GM12892 (cell line): ENCODE results near the gene UST.
"Not testable (repeated sequence)": the region's sequence is repeated elsewhere in the genome, so short reads cannot be mapped to it uniquely, and the experiment has no call there.

Source experiments
- DNase-seq: peaks from one replicate; pipeline ENCODE4 v3.0.0; 2011; ENCODE audit not compliant: insufficient read length
- FAIRE-seq: peaks from 2 replicates; lab custom pipeline; 2011; peaks lifted over from hg19 to GRCh38; lab: Jason Lieb, UNC
- POLR2A ChIP-seq: IDR thresholded peaks from 2 replicates; pipeline ENCODE4 v1.6.1; 2011; ENCODE audit warnings: low read depth, low read length, control low read depth
- POLR2AphosphoS5 ChIP-seq: IDR thresholded peaks from 2 replicates; pipeline ENCODE4 v1.6.1; 2011; ENCODE audit warnings: low read depth, low read length, control low read depth
- TAF1 ChIP-seq: IDR thresholded peaks from 2 replicates; pipeline ENCODE4 v1.6.1; 2011; ENCODE audit warnings: low read depth, mild to moderate bottlenecking, control low read depth, low read length, borderline replicate concordance

UST gene

GRCh38 chr6:148850964-148851363 is 104.1 kb downstream of the UST start:
- TF ChIP-seq POLR2A (no peak), TAF1 (no peak), POLR2AphosphoS5 (no peak)
- no peak for FAIRE-seq
- DNase-seq = no peak

DNA sequence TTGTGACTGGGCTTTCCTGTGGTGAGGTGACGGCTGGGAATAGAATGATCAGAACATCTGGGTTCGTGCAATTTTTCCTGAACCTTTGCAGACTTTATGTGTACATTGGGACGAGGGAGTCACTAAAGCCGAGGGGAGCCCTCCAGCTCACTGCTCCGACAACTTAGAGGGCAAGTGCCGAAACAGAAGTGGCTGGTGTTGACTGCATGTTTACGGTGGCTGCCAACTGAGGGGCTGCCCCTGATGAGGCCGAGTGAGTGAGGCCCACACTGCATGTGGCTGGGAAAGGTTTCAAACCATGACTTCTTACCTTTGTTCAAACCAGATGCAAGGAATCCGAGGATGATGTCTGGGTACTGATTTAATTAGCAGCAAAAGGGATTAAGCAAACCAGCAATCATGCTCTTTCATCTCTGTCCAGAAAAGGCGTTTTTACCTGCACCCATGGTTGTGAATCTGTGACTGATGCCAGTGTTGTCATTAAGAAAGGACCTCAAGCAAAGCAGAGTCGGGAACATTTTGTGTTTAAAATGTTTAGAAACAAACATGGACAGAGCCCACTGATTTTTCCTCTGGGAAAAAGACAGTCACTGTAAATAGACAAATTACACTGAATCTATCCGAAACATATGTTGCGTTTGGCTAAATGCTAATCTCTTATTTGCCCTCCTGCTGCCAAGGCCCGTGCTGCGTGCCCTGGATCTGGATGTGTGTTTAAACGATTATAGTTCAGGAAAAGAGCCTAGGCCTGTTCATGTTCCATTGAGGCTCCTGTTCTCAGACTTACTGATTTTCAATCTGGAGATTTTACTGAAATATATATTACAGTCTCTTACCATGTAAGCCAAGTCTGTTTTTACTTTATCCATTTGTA is 105.1 kb downstream of the UST start:
- DNase-seq (no peak), FAIRE-seq (no peak)
- TF ChIP-seq TAF1 (no peak), POLR2AphosphoS5 (no peak), POLR2A (no peak)

- no peak for FAIRE-seq
- TF ChIP-seq POLR2AphosphoS5 (no peak), TAF1 (no peak), POLR2A (no peak)
- DNase-seq = no peak
These were observed 105.9 kb downstream of the UST start for GRCh38 chr6:148852688-148853087.

DNA sequence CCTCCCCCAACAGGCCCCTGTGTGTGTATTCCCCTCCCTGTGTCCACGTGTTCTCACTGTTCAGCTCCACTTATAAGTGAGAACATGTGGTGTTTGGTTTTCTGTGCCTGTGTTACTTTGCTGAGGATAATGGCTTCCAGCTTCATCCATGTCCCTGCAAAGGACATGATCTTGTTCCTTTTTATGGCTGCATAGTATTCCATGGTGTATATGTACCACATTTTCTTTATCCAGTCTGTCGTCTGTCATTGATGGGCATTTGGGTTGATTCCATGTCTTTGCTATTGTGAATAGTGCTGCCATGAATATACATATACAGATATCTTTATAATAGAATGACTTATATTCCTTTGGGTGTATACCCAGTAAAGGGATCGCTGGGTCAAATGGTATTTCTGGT is 106.3 kb downstream of the UST start:
- not testable (repeated sequence) for FAIRE-seq, DNase-seq

DNA sequence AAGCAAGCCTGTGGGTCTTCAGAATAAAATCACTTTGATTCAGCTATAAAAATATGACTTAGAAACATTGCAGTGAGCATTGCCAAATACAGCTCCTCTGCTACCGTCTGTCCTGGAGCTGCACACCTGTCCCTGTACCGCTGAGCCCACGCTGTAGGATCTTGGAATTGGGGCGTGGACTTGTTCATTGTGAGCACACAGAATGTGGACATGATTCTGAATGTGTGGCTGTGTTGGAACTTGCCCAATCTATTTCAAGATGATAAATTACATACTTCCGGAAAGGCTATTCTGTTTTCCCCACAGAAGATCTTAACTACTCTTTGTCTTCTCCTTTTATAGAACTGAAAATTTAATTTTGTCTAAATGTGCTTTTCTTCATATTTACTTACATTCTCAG is 107.3 kb downstream of the UST start:
- FAIRE-seq = no peak
- no peak for DNase-seq
- TF ChIP-seq TAF1 (no peak), POLR2AphosphoS5 (no peak)

DNA sequence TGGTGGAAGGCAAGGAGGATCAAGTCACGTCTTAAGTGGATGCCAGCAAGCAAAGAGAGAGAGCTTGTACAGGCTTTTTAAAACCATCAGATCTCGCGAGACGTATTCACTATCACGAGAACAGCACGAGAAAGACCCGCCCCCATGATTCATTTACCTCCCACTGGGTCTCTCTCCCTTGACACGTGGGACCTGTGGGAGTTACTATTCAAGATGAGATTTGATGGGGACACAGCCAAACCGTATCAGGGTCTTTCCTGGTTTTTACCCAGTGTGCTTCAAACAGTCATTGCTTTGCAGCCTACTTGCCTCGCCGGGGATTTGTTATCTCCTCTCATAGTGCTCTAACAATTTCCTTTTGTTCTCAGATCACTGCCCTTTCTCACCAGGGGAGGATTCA is 108.2 kb downstream of the UST start:
- no peak for TF ChIP-seq POLR2AphosphoS5
- no peak for TF ChIP-seq TAF1
- no peak for TF ChIP-seq POLR2A
- FAIRE-seq = no peak
- no peak for DNase-seq

DNA sequence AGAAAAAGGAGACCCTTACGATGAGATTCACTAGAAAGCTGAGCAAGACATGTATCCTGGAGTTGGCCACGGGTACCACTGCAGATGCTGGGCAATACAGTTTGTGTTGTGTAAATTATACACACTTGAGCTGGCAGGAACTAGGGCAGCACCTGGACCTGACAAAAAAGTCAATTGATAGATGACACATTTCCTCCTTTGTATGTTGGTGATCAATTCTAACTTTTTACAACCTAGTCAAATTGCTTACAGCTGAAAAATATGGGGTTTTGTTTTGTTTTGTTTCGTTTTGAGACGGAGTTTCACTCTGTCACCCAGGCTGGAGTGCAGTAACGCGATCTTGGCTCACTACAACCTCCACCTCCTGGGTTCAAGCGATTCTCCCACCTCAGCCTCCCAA is 108.9 kb downstream of the UST start:
- TF ChIP-seq TAF1 = no peak
- TF ChIP-seq POLR2A = no peak
- TF ChIP-seq POLR2AphosphoS5 = no peak
- DNase-seq (no peak), FAIRE-seq (no peak)

DNA sequence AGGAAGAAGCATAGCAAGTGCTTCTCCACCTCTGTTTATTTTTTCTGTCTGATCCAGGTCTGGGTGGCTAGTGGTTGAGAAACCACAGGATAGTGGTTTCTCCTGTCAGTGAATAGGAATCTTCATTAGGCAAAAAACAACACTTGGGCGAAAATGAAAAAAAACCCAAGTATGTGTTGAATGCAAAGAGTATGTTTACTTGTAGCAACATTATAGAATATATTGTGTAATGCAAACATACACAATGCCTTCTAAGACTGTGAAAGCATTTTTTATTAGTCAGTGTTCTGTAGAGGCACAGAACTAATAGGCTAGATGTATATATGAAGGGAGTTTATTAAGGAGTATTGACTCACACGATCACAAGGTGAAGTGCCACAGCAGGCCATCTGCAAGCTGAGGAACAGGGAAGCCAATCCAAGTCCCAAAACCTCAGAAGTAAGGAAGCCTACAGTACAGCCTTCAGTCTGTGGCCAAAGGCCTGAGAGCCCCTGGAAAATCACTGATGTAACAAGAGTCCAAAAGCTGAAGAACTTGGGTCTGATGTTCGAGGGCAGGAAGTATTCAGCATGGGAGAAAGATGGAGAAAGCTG is 111.1 kb downstream of the UST start:
- no peak for TF ChIP-seq POLR2A
- no peak for TF ChIP-seq TAF1
- TF ChIP-seq POLR2AphosphoS5 = no peak
- FAIRE-seq = no peak
- DNase-seq = no peak

DNA sequence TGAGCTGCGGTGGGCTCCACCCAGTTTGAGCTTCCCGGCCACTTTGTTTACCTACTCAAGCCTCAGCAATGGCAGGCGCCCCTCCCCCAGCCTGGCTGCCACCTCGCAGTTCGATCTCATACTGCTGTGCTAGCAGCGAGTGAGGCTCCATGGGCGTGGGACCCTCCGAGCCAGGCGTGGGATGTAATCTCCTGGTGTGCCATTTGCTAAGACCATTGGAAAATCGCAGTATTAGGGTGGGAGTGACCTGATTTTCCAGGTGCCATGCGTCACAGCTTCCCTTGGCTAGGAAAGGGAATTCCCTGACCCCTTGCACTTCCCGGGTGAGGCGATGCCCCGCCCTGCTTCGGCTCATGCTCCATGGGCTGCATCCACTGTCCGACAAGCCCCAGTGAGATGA is 117.3 kb downstream of the UST start:
- not testable (repeated sequence) for DNase-seq, FAIRE-seq

DNA sequence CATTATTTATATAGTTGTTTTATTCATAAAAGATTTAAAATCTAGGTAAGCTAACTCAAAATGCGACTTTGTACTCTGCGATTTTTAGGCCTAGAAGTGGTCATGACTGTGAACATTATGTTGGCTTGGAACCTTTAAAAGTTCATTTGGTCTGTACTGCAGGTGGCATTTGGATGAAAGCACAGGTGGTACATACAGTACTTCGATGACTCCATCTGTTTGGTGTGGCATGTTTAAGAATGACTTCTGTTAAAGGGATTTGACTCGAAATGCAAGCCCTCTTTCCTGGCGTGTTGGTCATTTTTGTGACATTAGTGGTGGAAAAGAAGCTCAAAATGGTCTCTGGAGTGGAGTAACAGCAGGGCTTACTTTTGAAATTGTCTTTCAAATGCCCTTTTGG is 118.1 kb downstream of the UST start:
- no peak for TF ChIP-seq POLR2AphosphoS5
- no peak for TF ChIP-seq TAF1
- TF ChIP-seq POLR2A = no peak
- DNase-seq (no peak), FAIRE-seq (no peak)

GRCh38 chr6:148866657-148867268 is 119.9 kb downstream of the UST start:
- DNase-seq (peak; percentile 19), FAIRE-seq (peak; percentile 88)
- no peak for TF ChIP-seq TAF1
- no peak for TF ChIP-seq POLR2AphosphoS5
- no peak for TF ChIP-seq POLR2A

- TF ChIP-seq POLR2AphosphoS5 = no peak
- no peak for TF ChIP-seq POLR2A
- DNase-seq (no peak), FAIRE-seq (no peak)
These were observed 121.0 kb downstream of the UST start for GRCh38 chr6:148867862-148868261.
